ENCODE results near the gene ADAM17. TPM values are rescaled to one million over a fixed set of nuclear protein-coding genes. Genes with fewer than 3 reads are reported as not detected.
"Not testable (repeated sequence)": the region's sequence is repeated elsewhere in the genome, so short reads cannot be mapped to it uniquely, and the experiment has no call there.

ADAM17 gene
- total RNA-seq, 4 donors from 2014 or later: 12.9 to 17.7 (median 14.9) TPM

DNA sequence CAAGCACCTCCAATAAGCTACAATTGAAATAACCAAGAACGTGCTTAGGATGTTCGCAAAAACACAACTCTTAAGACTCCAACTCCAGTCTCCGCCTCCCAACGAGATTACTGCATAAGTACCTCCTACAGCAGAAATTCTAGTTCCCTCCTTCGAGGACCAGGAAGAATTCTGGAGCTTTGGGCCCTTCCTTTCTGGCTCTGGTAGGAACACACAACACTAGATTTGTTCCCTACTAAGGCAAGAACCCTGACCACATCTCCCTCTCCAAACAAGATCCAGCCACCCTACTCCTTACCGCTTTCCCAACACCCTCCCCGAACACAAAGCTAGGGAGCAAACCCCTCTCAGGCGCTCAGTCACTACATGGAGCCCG is 721 bp downstream of the ADAM17 start:
- Histone ChIP-seq H3K27me3 (no peaks in the 10 kb centered on the region), H3K4me3 (peak overlapping the region; percentile 74 to 96 (median 83)), H3K4me1 (peaks cover 59 to 82% (median 80%) of the 10 kb centered on the region in 4 donors), H3K9me3 (no peaks in the 10 kb centered on the region), H3K36me3 (peaks cover 0 to 5% (median 0%) of the 10 kb centered on the region in 4 donors), H3K27ac (replicated peaks in 1 of 4) (peak overlapping the region; percentile 96 to 99 (median 98))
- intact Hi-C loops (cut with DNase I): loop anchor here (2.0 to 5.0 kb wide), 2 partner anchors 76 to 78 kb away; partner anchors contain the start of gene YWHAQ
- WGBS: 0% methylated on average over 9 of the region's 9 CpGs
- DNase-seq (ENCODE audit: extremely low spot score): no peak
- TF ChIP-seq POLR2A (IDR thresholded peaks at IDR 0.05; ENCODE audit: low read depth) (peak; percentile 14), POLR2AphosphoS5 (IDR thresholded peaks at IDR 0.05) (peak; percentile 27 to 47), CTCF (IDR thresholded peaks at IDR 0.05) (no peak)

DNA sequence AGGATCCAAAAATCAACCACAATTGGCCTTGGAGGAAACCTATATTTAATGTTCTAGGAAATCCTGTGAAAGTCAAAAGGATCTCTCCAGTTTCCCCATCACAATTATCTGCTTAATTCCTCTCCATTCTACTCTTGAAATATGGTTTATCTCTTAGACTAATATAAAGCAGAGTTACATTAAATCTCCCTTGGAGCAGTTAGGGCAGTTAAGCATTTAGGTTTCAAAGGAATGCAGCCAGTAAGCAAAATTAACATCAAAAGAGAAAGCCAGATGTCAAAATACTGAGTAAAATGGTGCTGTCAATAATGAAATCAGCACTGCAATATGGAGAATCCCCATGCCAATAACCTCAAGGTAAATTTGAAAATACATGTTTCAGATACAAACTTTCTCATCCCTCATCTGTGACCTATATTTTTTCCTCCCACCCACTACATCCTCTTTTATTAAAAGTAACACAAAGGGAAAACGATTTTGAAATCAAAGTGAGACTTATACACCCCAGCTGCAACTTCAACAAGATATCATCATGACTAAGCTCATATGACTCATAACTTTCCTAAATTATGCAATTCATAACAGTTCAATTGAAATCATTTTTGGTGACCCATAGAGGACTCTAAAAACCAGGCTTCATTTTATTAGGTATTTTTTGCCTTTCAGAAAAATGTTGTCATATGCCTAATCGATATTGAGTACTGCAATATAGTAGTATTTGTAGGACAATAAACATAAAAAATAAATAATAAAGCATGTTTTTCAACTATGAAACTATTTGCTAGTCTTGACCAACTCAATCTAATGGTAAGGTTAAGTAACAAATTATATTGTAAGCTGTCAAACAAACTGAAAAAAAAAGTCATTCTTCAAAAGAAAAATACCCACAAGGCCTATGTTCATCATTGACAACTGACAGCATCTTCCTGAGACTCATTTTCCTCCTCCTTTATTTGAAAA is 3.1 kb downstream of the ADAM17 start:
- Histone ChIP-seq H3K27me3 (no peaks in the 10 kb centered on the region), H3K9me3 (no peaks in the 10 kb centered on the region), H3K27ac (replicated peaks in 1 of 4) (peak overlapping the region; percentile 62 to 99 (median 98)), H3K4me3 (peak overlapping the region in 1 of 4 donors; percentile 19), H3K4me1 (peaks cover 64 to 88% (median 77%) of the 10 kb centered on the region in 4 donors), H3K36me3 (no peaks in the 10 kb centered on the region)
- intact Hi-C loops (cut with DNase I): loop anchor here (5.0 kb wide), 1 partner anchor 75 kb away; no protein-coding TSS in a partner anchor
- 36% methylated on average over 2 of the region's 2 CpGs for WGBS
- no peak for DNase-seq (ENCODE audit: extremely low spot score)
- TF ChIP-seq POLR2AphosphoS5 (IDR thresholded peaks at IDR 0.05) (peak in 1 of 2 donors; percentile 78), POLR2A (IDR thresholded peaks at IDR 0.05; ENCODE audit: low read depth) (no peak)

- WGBS: 73% methylated on average over 7 of the region's 7 CpGs
Observed at GRCh38 chr2:9550859-9551391, 4.7 kb downstream of the ADAM17 start.

DNA sequence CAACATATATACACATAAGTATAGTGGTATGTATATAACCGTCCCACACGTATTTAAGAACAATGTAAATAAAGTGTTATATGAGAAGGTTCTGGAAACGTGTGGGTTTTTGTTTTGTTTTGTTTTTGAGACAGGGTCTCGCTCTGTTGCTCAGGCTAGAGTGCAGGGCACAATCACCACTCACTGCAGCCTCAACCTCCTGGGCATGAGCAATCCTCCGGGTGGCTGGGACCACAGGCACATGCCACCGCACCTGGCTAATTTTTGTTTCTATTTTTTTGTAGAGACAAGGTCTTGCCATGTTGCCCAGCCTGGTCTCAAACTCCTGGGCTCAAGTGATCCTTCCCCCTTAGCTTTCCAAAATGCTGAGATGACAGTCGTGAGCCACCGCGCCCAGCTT is 6.2 kb downstream of the ADAM17 start:
- whole genome bisulfite sequencing: 91% methylated on average over 9 of the region's 9 CpGs
- TF ChIP-seq CTCF (IDR thresholded peaks at IDR 0.05) (no peak), EP300 (IDR thresholded peaks at IDR 0.05) (no peak), POLR2AphosphoS5 (IDR thresholded peaks at IDR 0.05) (no peak), POLR2A (IDR thresholded peaks at IDR 0.05; ENCODE audit: low read depth) (no peak)

More at GRCh38 chr2:9550859-9551391, 4.7 kb downstream of the ADAM17 start:
- intact Hi-C loops (cut with DNase I): loop anchor here (5.0 kb wide), 1 partner anchor 74 kb away; no protein-coding TSS in a partner anchor
- Histone ChIP-seq H3K4me1 (peaks cover 69 to 85% (median 75%) of the 10 kb centered on the region in 4 donors), H3K27ac (replicated peaks in 1 of 4) (peak overlapping the region in 3 of 4 donors; percentile 62 to 98 (median 97))
- H3K4me3 ChIP-seq; DNase-seq (ENCODE audit: extremely low spot score); H3K9me3 ChIP-seq; H3K27me3 ChIP-seq; H3K36me3 ChIP-seq: not testable (repeated sequence)

DNA sequence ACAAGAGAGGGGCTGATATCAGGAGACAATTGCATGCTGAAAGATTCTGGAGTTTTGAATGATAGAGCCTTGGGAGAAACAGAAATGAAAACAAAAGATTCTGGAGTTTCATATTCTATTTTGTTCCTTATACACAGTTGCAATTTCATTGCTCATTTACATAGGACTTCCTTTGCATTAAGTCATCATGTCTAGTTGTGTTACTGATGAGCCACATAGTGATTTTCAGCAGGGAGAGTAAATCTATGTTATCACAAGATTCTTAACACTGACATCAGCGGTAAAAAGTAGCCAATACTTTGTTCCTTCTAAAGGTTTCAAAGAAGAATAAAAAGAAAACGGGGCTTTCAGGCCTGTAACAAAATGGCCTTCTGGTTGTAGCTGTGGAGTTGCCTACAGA is 7.1 kb downstream of the ADAM17 start:
- no peak overlapping the region for H3K27ac ChIP-seq (replicated peaks in 1 of 4)
- WGBS: 87% methylated on average over 2 of the region's 2 CpGs

More for the DNA sequence above, 6.2 kb downstream of the ADAM17 start:
- H3K4me1 ChIP-seq: peaks cover 70 to 89% (median 80%) of the 10 kb centered on the region in 4 donors
- no peaks in the 10 kb centered on the region for H3K27me3 ChIP-seq
- no peak overlapping the region for H3K4me3 ChIP-seq
- intact Hi-C loops (cut with DNase I): no loop called here
- no peaks in the 10 kb centered on the region for H3K36me3 ChIP-seq
- DNase-seq (ENCODE audit: extremely low spot score): no peak
- no peaks in the 10 kb centered on the region for H3K9me3 ChIP-seq
- H3K27ac ChIP-seq (replicated peaks in 1 of 4): no peak overlapping the region

More for the DNA sequence above, 7.1 kb downstream of the ADAM17 start:
- DNase-seq (ENCODE audit: extremely low spot score): no peak
- no peak overlapping the region for H3K4me3 ChIP-seq
- TF ChIP-seq EP300 (IDR thresholded peaks at IDR 0.05) (no peak), POLR2A (IDR thresholded peaks at IDR 0.05; ENCODE audit: low read depth) (no peak), POLR2AphosphoS5 (IDR thresholded peaks at IDR 0.05) (no peak), CTCF (IDR thresholded peaks at IDR 0.05) (no peak)
- H3K4me1 ChIP-seq: peaks cover 61 to 86% (median 80%) of the 10 kb centered on the region in 4 donors
- no peaks in the 10 kb centered on the region for H3K36me3 ChIP-seq
- intact Hi-C loops (cut with DNase I): no loop called here
- H3K9me3 ChIP-seq: no peaks in the 10 kb centered on the region
- H3K27me3 ChIP-seq: no peaks in the 10 kb centered on the region

Data from esophagus muscularis mucosa (tissue), 4 donors.